ENCODE measurements around the gene ARHGAP11A.

DNA sequence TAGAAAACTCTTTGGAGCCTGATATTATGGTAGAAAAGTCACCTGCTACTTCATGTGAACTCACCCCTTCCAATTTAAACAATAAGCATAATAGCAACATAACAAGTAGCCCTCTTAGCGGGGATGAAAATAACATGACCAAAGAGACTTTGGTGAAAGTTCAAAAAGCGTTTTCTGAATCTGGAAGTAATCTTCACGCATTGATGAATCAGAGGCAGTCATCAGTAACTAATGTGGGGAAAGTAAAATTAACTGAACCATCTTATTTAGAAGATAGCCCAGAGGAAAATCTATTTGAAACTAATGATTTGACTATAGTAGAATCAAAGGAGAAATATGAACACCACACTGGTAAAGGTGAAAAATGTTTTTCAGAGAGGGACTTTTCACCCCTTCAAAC lies 21.1 kb downstream of the ARHGAP11A start:
- TF ChIP-seq POLR2AphosphoS5 (IDR thresholded peaks at IDR 0.05; ENCODE audit: borderline replicate concordance, low read depth, low read length) (no peak), EZH2 (IDR thresholded peaks at IDR 0.05) (no peak), FOXP2 (optimal IDR thresholded peaks at IDR 0.05; ENCODE audit: control extremely low read depth, extremely low read length, insufficient read depth) (no peak)
